Transverse colon (tissue), 4 donors: ENCODE measurements around the gene SYCP3. TPM values are rescaled to one million over a fixed set of nuclear protein-coding genes. Genes with fewer than 3 reads are reported as not detected.

Experiments
- DNase-seq: peaks from one replicate; pipeline ENCODE4 v3.0.0-alpha.2; 2019
- H3K27ac ChIP-seq, 4 donors: fragments of 200-600 bp; sonication (generic); 2 replicates each; pipeline ENCODE4 v1.5.1; 2016 to 2018; ENCODE audit warnings: inconsistent platforms in 4 of 4
- H3K27me3 ChIP-seq: fragments of 200-600 bp; sonication (generic); 2 replicates; pipeline ENCODE4 v1.5.1; 2017; ENCODE audit warnings: inconsistent platforms
- H3K36me3 ChIP-seq, 4 donors: fragments of 200-600 bp; sonication (generic); 2 replicates each; pipeline ENCODE4 v1.5.1; 2017 to 2019; ENCODE audit warnings: inconsistent platforms in 4 of 4
- H3K4me1 ChIP-seq, 4 donors: fragments of 200-600 bp; sonication (generic); 2 replicates each; pipeline ENCODE4 v1.5.1; 2017 to 2020; ENCODE audit warnings: inconsistent platforms in 4 of 4
- H3K4me3 ChIP-seq, 4 donors: fragments of 200-600 bp; sonication (generic); 1 replicate in 1 of 4; 2 replicates in 3 of 4; pipeline versions ENCODE4 v1.5.1 to v1.6.1; 2017 to 2019; ENCODE audit warnings: inconsistent platforms in 4 of 4
- H3K9me3 ChIP-seq, 2 donors: fragments of 200-600 bp; sonication (generic); 2 replicates each; pipeline ENCODE4 v1.5.1; 2017 to 2019; ENCODE audit warnings: inconsistent platforms in 2 of 2
- CTCF ChIP-seq, 5 experiments: fragments of 200-600 bp in 3 of 5; fragments of 450-650 bp in 2 of 5; sonication (generic) in 3 of 5; IDR thresholded peaks; 1 replicate in 2 of 5; 2 replicates in 3 of 5; pipeline ENCODE4 v1.5.1; 2016 to 2017; ENCODE audit warnings: antibody characterized with exemption in 5 of 5, inconsistent platforms in 3 of 5, mild to moderate bottlenecking in 2 of 5, moderate library complexity in 1 of 5
- EP300 ChIP-seq: sonication (generic); formaldehyde crosslinking; IDR thresholded peaks from one replicate; pipeline ENCODE4 v1.6.1; 2017; ENCODE audit warnings: antibody characterized with exemption, low read depth
- POLR2A ChIP-seq: fragments of 450-650 bp; IDR thresholded peaks from one replicate; pipeline ENCODE4 v1.6.1; 2016; ENCODE audit warnings: antibody characterized with exemption, mild to moderate bottlenecking, moderate library complexity
- POLR2AphosphoS5 ChIP-seq, 3 donors: sonication (generic); formaldehyde crosslinking; IDR thresholded peaks; one replicate each; pipeline ENCODE4 v1.6.1; 2016; ENCODE audit warnings: antibody characterized with exemption in 3 of 3
- WGBS, 2 donors: methylation state at CpG; one replicate each; pipeline ENCODE4 v1.1.5; 2018; ENCODE audit warnings: low coverage in 1 of 2; 5-methylcytosine and 5-hydroxymethylcytosine counted together
- in situ Hi-C, 4 donors: fragments of 200-750 bp; cut with MboI; loops; one replicate each; pipeline versions ENCODE4 v1.15.0 to v1.15.1; 2017; ENCODE audit warnings: low sequenced_read_pairs in 3 of 4, low pct_ligation_motif_present in 1 of 4, low pct_unique_long_range_greater_than_20kb in 1 of 4
- intact Hi-C: fragments of 100-400 bp; cut with DNase I; formaldehyde crosslinking; loops from one replicate; pipeline ENCODE4 v1.15.1; 2023; ENCODE audit warnings: low total_unique reads
- total RNA-seq, 4 donors: library from RNA; depleted of rRNA; stranded (reverse); fragments of >200 nt; gene quantifications; one replicate each; pipeline ENCODE4 v1.1.0, GENCODE V29; 2016

SYCP3 gene
- total RNA-seq, 4 donors from 2014 or later, result 0.16 TPM; not detected in 3

- TF ChIP-seq CTCF (IDR thresholded peaks at IDR 0.05), result no peak
- TF ChIP-seq POLR2AphosphoS5 (IDR thresholded peaks at IDR 0.05), result no peak
- no peak for TF ChIP-seq EP300
- no peak for TF ChIP-seq POLR2A
- in situ Hi-C loops (no loop called here), intact Hi-C loops (no loop called here)
- Histone ChIP-seq H3K9me3 (no peaks in the 10 kb centered on the region), H3K27ac (no peak overlapping the region), H3K27me3 (no peaks in the 10 kb centered on the region), H3K36me3 (peaks cover 0 to 47% (median 12%) of the 10 kb centered on the region in 4 donors), H3K4me3 (no peak overlapping the region), H3K4me1 (no peaks in the 10 kb centered on the region)
- no peak for DNase-seq
Observed at GRCh38 chr12:101729842-101730241, 9.4 kb downstream of the SYCP3 start.

GRCh38 chr12:101727098-101727497 is 12.2 kb downstream of the SYCP3 start:
- no peak for TF ChIP-seq POLR2A
- no peak for TF ChIP-seq EP300
- TF ChIP-seq POLR2AphosphoS5 (IDR thresholded peaks at IDR 0.05), result no peak
- no peak for TF ChIP-seq CTCF (IDR thresholded peaks at IDR 0.05)
- Histone ChIP-seq H3K27ac (no peak overlapping the region), H3K4me1 (no peaks in the 10 kb centered on the region), H3K36me3 (peaks cover 0 to 43% (median 19%) of the 10 kb centered on the region in 4 donors), H3K27me3 (no peaks in the 10 kb centered on the region), H3K4me3 (no peak overlapping the region), H3K9me3 (no peaks in the 10 kb centered on the region)
- intact Hi-C loops (no loop called here), in situ Hi-C loops (no loop called here)
- DNase-seq, result no peak

- H3K4me1 ChIP-seq, result peaks cover 0 to 14% (median 5%) of the 10 kb centered on the region in 4 donors
- no peak for TF ChIP-seq POLR2A
- no peak for TF ChIP-seq CTCF (IDR thresholded peaks at IDR 0.05)
- TF ChIP-seq POLR2AphosphoS5 (IDR thresholded peaks at IDR 0.05), result no peak
- TF ChIP-seq EP300, result no peak
- H3K36me3 ChIP-seq, result peaks cover 0 to 33% (median 10%) of the 10 kb centered on the region in 4 donors
- no peak overlapping the region for H3K27ac ChIP-seq
- in situ Hi-C loops, result no loop called here
- DNase-seq, result no peak
- no peaks in the 10 kb centered on the region for H3K9me3 ChIP-seq
- intact Hi-C loops, result no loop called here
- H3K4me3 ChIP-seq, result no peak overlapping the region
- H3K27me3 ChIP-seq, result no peaks in the 10 kb centered on the region
- WGBS, 2 donors, result 87 to 97% methylated on average over 1 to 4 of the region's 4 CpGs
Observed at GRCh38 chr12:101722392-101722791, 16.9 kb downstream of the SYCP3 start.

GRCh38 chr12:101720118-101720517 is 19.1 kb downstream of the SYCP3 start:
- intact Hi-C loops (no loop called here), in situ Hi-C loops (no loop called here)
- TF ChIP-seq CTCF (IDR thresholded peaks at IDR 0.05) (no peak), EP300 (no peak), POLR2A (no peak)
- Histone ChIP-seq H3K4me1 (peaks cover 0 to 17% (median 8%) of the 10 kb centered on the region in 4 donors), H3K27me3 (no peaks in the 10 kb centered on the region), H3K27ac (peak overlapping the region in 1 of 4 donors; percentile 40), H3K36me3 (peaks cover 0 to 18% (median 8%) of the 10 kb centered on the region in 4 donors), H3K9me3 (no peaks in the 10 kb centered on the region), H3K4me3 (no peak overlapping the region)
- DNase-seq, result no peak
